ENCODE measurements around the gene TAOK1. TPM values are rescaled to one million over a fixed set of nuclear protein-coding genes. Genes with fewer than 3 reads are reported as not detected.

TAOK1 gene
- total and polyA plus RNA-seq, 8 donors: 5.4 to 31.8 (median 16.8) TPM

DNA sequence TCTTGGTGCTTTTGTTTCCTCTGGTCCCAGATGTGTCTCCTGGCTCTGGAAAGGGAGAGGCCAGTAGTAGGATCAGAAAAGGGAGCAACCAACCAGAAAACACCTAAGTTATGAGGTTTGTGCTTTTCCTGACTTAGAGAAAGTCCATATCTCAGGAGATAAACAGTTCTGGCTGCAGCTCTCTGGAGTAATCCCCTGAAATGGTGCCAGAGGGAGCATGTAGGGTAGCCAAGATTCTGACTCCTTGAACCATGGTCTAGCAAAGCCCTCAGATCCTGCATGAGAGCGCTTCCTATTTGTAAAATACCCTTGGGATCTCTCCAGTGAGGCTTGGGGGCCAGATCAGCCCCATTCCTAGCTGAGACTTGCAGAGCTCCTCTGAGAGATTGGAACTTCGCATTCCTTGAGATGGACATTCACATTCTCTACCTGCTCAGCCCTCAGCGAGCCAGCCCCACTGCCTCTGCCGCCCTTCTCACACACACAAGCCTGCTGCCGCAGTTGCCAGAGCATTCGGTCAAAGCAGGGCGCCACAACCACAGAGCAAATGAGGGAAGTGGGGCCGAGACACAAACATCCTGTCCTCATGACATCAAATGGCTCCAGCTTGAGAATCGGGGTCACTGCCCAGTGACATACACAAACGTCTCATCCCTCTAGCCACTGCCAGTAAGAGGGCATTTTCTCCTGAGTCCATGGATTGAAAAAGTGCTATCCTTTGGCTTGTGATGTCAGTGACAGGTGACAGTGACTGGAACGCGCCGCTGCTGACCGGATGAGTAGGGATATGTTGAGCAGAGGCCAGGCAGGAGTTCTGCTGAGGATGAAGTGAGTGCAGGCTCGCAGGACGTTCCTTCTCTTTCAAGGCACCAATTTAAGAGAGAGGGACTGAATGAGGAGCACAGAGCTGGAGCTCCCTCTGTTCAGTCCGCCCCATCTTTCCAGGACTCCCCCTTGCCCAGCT lies 171.7 kb downstream of the TAOK1 start:
- intact Hi-C loops (cut with DNase I): no loop called here
- Histone ChIP-seq H3K27ac (peak overlapping the region in 2 of 4 donors; percentile 22 to 44), H3K36me3 (peaks cover 0 to 8% (median 5%) of the 10 kb centered on the region in 3 donors), H3K27me3 (no peaks in the 10 kb centered on the region), H3K4me3 (no peak overlapping the region), H3K9me3 (no peaks in the 10 kb centered on the region), H3K4me1 (peaks cover 5 to 18% (median 16%) of the 10 kb centered on the region in 3 donors)
- FAIRE-seq (no peak), ATAC-seq (no peak), DNase-seq (peak in 2 of 6 donors; percentile 39 to 54)
- WGBS, 2 donors: 85 to 90% methylated on average over 17 of the region's 17 CpGs
- TF ChIP-seq, protein P1, sequence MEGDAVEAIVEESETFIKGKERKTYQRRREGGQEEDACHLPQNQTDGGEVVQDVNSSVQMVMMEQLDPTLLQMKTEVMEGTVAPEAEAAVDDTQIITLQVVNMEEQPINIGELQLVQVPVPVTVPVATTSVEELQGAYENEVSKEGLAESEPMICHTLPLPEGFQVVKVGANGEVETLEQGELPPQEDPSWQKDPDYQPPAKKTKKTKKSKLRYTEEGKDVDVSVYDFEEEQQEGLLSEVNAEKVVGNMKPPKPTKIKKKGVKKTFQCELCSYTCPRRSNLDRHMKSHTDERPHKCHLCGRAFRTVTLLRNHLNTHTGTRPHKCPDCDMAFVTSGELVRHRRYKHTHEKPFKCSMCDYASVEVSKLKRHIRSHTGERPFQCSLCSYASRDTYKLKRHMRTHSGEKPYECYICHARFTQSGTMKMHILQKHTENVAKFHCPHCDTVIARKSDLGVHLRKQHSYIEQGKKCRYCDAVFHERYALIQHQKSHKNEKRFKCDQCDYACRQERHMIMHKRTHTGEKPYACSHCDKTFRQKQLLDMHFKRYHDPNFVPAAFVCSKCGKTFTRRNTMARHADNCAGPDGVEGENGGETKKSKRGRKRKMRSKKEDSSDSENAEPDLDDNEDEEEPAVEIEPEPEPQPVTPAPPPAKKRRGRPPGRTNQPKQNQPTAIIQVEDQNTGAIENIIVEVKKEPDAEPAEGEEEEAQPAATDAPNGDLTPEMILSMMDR (IDR thresholded peaks at IDR 0.05): no peak

DNA sequence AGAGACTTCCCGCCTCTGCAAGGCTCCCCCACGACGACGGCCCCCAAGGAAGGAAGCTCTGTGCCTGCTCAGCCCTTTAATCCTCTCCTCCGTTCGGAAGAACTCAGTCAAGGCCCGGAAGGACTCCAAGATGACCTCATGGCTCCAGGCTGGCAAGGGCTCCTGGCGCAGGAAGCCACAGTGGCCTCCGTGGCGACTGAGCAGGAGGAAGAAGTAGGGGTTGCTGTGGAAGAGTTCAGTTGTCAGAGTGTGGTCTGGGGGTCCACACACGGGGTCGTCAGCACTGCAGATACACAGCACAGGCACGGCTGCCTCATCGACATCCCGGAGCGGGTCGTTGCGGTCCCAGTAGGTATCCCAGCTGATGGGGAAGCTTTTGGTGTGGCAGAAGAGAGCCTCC lies 172.5 kb downstream of the TAOK1 start:
- FAIRE-seq (no peak), ATAC-seq (no peak), DNase-seq (peak in 2 of 6 donors; percentile 30 to 39)
- H3K36me3 ChIP-seq: peaks cover 0 to 8% (median 5%) of the 10 kb centered on the region in 3 donors
- H3K9me3 ChIP-seq: no peaks in the 10 kb centered on the region
- no peaks in the 10 kb centered on the region for H3K27me3 ChIP-seq
- intact Hi-C loops (cut with DNase I): no loop called here
- WGBS, 2 donors: 89 to 91% methylated on average over 18 of the region's 18 CpGs
- H3K4me1 ChIP-seq: peaks cover 0 to 16% (median 13%) of the 10 kb centered on the region in 3 donors
- no peak overlapping the region for H3K4me3 ChIP-seq
- no peak overlapping the region for H3K27ac ChIP-seq
- TF ChIP-seq, protein P1 (IDR thresholded peaks at IDR 0.05): no peak

DNA sequence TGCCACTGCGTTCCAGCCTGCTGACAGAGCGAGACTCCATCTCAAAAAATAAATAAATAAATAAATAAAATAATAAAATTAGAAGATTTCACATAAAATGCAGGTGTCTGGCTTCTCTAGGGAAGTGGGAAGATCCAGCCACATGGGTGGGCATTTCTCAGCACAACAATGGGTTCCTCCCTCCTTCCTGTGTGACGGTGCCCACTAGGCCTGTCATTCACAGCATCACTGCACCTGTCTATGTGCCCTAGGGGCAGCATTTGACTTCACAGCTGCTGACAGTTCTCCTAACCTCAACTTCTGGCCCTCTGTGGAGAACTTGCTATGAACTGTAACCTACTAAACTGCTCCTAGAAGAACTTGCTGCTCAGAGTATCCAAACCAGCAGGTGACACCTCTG lies 173.7 kb downstream of the TAOK1 start:
- DNase-seq (peak in 2 of 6 donors; percentile 8 to 25), FAIRE-seq (no peak), ATAC-seq (no peak)
- WGBS, 2 donors: 96 to 98% methylated on average over 3 of the region's 3 CpGs
- no peaks in the 10 kb centered on the region for H3K27me3 ChIP-seq
- peaks cover 0 to 16% (median 12%) of the 10 kb centered on the region in 3 donors for H3K4me1 ChIP-seq
- H3K36me3 ChIP-seq: peaks cover 0 to 8% (median 5%) of the 10 kb centered on the region in 3 donors
- intact Hi-C loops (cut with DNase I): no loop called here
- TF ChIP-seq, protein P1 (IDR thresholded peaks at IDR 0.05): no peak
- no peaks in the 10 kb centered on the region for H3K9me3 ChIP-seq
- no peak overlapping the region for H3K27ac ChIP-seq
- H3K4me3 ChIP-seq: no peak overlapping the region

DNA sequence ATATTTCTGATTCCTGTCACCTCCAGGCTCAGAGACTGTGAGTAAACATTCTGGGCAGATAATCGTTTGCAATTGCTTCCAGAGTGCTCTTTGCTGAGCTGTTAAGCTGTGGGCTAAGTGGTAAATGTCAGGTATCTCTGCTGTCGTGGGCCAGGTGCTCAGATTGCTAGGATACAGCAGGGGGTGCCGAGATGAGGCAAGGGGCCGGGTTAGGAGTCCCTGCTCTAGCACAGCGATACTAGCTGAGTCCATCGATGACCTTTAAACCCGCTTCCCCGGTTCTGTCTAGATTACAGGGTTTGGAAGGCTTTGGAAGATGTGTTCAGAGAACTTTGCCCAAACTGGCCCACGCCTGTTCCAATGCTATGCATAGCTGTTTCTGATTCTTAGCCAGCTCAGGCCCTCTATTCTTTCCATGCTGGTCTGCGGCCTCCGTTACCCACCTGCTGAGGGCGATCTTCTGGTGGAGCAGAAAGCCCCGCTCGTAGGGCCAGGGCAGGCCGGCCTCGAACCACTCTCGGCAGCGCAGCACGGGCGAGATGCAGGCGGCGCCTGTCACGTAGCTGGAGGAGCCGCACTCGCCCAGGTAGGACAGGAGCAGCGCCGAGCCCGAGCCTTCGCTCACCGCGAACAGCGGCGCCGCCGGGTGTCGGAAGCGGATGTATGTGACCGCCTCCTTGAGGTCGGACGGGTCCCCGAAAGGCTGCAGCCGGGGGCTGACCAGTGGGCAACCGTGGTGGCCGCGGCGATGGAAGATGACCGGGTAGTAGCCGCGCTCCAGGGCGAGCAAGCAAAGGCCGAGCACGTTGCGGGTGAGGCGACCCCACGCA lies 175.7 kb downstream of the TAOK1 start:
- peak overlapping the region; percentile 75 to 89 (median 85) for H3K27ac ChIP-seq
- intact Hi-C loops (cut with DNase I): no loop called here
- DNase-seq (peak in 5 of 6 donors; percentile 54 to 90 (median 63)), ATAC-seq (peak; percentile 18 to 40 (median 32)), FAIRE-seq (no peak)
- H3K27me3 ChIP-seq: no peaks in the 10 kb centered on the region
- TF ChIP-seq, protein P1 (IDR thresholded peaks at IDR 0.05): no peak
- H3K36me3 ChIP-seq: peaks cover 0 to 8% (median 5%) of the 10 kb centered on the region in 3 donors
- no peaks in the 10 kb centered on the region for H3K9me3 ChIP-seq
- H3K4me3 ChIP-seq: peak overlapping the region; percentile 38 to 81 (median 62)
- WGBS, 2 donors: 8 to 16% methylated on average over 49 to 55 of the region's 55 CpGs
- H3K4me1 ChIP-seq: peaks cover 0 to 18% (median 16%) of the 10 kb centered on the region in 3 donors

Data from pancreas (tissue), 10 donors.